HG03159 (cell line): Measurements from ENCODE around the gene AGRN.
"Not testable (repeated sequence)": the region's sequence is repeated elsewhere in the genome, so short reads cannot be mapped to it uniquely, and the experiment has no call there.

Experiments used
- ATAC-seq: cut with Tn5 transposase; IDR thresholded peaks from one replicate; pipeline ENCODE4 v1.9.1; 2021; ENCODE audit warnings: mild to moderate bottlenecking, moderate library complexity; ENCODE audit not compliant: unreplicated experiment

AGRN gene

DNA sequence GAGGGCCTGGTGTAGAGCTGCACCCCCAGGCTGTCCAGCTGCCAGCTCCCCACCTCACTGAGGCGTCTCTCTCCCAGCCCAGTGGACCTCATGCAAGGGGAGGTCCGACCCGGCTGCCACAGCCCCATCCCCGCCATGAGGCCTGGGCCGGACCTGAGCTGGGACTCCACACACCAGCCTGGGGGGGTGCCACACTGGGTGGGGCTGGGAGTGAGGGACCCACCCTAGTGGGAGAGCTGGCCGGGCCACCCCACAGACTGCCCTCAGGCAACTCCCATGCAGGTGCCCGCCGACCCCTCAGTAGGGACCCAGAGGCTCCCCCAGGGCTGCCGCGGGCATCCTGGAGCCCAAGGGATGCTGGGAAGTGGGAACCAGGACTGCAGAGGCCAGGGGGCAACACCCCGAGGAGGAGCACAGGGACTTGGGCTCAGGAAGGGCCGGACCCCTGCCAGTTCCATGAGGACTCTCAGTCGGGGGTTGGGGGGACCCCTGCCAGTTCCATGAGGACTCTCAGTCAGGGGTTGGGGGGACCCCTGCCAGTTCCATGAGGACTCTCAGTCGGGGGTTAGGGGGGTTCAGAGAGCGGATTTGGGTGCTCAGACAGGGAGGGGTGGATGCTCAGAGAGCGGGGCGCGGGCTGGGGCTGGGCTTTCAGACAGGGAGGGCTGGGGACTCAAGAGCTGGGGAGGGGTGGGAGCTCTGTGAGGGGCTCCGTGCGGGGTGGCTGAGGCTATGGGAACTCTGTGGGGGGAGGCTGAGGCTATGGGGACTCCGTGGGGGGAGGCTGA, 55.4 kb downstream of the AGRN start:
- ATAC-seq = no peak

GRCh38 chr1:1077396-1077795, 57.5 kb downstream of the AGRN start:
- ATAC-seq = not testable (repeated sequence)

DNA sequence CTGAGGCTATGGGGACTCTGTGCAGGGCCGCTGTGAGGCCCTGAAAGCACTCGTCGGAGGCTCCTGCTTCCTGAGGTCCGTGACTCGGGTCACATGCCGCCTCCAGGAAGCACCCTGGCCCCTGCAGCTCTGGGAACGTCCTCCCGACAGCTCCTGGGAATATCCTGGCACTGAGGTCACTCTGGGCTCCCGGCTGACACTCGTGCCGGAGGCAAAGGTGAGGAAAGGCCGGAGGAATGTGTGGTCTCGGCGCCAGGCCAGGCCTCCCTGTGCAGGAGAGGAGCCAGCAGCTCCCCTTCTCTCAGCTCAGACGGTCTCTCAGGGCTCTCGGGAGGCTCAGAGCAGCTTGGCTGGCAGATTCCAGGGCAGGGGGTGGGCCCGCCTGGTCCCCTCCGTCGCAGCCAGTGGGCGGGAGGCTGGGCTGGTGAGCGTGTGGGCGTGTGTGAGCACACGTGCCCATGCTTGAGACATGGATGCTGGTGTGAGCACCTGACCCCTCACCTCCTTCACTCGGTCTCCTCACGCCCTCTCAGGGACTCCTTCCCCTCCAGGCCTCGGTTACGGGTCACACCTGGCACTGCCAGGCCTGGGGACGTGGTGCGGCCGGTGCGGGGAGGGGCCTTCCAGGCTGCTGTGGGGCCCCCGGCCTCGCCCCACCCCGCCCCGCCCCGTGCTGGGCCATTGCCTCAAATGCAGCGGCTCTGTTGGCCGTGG, 59.6 kb downstream of the AGRN start:
- no peak for ATAC-seq

DNA sequence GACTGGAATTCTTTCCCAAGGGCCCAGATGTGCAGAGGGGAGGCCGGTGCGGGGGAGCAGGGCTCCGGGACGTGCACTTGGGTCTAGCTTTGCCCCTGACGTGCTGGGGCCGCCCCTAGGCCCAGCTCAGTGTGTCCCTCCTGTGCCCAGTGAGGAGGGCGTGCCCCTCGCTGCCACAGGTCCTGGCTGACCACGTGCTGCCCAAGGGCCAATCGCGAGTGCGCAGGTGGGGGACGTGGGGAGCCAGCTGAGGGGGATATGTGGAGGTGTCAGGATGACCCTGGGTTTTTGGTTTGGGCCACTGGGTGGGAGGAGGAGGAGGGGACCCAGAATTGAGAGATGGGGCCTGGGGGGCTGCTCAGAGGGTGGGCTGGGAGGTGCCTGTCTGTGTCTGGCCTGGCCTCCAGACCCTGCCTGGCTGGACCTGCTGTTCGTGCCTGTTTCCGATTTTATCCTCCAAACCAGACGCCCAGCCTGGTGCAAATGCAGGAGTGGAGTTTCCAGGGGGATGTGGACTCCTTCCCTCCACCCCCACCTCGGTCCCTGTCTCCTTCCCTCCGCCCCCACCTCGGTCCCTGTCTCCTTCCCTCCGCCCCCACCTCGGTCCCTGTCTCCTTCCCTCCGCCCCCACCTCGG, 60.3 kb downstream of the AGRN start:
- ATAC-seq = no peak

DNA sequence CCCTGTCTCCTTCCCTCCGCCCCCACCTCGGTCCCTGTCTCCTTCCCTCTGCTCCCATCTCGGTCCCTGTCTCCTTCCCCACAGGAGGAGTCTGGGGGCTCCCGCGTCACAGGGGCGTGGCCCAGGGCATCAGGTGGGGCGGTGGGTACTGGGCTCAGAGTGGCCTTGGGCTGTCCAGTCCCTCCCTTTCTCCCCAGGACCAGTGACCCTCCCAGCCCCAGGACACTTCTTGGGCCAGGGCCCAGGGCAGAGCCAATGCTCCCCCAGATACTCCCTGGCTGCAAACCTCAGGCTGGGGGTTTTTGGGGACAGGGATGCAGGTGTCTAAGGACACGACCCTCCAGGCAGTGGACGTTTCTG, 61.0 kb downstream of the AGRN start:
- no peak for ATAC-seq

DNA sequence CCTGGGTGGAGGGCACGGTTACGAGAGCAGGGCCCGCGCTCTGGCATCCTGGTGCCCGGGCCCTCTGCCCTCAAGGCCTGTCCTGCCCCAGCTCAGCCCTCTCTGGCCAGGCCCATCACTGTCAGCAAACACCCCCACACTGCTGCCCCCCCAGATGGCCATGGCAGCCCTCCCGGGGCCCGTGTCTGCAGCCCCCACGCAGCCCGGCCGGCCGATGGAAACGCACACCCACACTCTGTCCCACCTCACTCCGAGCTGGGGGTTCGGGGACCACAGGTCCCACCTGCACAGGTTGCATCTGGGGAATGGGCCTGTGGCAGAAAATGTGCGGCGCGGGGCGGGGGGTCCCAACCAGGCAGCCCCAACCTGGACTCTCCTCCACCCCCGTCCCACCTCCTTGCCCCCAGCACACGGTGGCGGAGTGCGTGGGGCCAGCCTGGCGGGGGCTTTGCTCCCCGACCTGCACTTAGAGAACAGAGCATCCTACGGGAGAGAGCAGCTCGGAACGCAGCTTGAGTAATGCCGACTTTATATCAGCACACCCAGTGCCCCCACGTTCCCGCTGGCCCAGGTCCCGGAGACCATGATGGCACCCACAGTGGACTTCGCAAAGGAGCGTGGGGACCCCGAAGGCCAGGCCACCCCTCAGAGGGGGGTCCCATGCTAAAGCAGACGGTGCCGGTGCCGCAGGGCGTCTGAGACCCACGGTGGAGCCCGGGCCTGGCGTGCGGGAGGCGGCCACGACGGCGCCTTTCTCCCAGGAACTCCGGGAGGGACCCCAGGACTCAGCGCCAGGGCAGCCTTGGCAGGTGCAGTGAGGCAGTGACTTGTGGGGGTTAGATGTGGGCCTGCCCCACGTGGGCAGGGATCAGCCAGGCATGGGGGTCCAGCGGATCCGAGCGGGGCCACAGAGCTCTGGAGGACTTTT, 61.7 kb downstream of the AGRN start:
- no peak for ATAC-seq

GRCh38 chr1:1082239-1082775, 62.4 kb downstream of the AGRN start:
- ATAC-seq = no peak

DNA sequence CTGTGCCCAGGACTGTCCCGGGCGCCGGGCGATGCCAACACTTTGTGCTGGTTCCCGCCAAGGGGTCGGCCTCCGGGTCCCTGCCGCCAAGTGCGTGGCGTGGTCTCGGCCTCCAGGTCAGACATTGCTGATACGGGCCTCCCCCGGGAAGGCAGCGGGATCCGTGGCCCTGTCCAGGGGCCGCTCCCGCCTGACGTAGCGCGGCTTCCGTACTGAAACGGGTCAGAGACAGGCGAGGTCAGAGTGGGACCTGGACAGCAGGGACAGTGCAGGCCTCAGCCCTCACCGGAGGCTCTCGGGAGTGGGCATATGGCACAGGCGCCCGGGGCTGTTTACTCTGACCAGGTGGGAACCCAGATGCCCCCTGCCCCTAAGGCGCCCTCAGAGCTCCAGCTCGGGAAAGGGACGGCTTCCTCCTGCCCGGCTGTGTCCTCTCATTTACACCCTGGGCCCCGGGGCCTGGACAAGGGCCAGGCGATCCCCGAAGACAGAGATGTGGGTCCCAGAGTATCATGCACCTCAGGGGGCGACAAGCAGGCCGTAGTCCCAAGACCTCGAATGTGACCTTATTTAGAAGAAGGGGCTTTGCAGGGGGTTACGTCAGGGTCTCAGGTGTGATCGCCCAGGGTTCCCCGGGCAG, 63.0 kb downstream of the AGRN start:
- no peak for ATAC-seq

- ATAC-seq = no peak
Observed at GRCh38 chr1:1083416-1084371, 63.8 kb downstream of the AGRN start.

- no peak for ATAC-seq
Observed at GRCh38 chr1:1084372-1085170, 64.7 kb downstream of the AGRN start.

GRCh38 chr1:1085171-1085841, 65.4 kb downstream of the AGRN start:
- no peak for ATAC-seq

DNA sequence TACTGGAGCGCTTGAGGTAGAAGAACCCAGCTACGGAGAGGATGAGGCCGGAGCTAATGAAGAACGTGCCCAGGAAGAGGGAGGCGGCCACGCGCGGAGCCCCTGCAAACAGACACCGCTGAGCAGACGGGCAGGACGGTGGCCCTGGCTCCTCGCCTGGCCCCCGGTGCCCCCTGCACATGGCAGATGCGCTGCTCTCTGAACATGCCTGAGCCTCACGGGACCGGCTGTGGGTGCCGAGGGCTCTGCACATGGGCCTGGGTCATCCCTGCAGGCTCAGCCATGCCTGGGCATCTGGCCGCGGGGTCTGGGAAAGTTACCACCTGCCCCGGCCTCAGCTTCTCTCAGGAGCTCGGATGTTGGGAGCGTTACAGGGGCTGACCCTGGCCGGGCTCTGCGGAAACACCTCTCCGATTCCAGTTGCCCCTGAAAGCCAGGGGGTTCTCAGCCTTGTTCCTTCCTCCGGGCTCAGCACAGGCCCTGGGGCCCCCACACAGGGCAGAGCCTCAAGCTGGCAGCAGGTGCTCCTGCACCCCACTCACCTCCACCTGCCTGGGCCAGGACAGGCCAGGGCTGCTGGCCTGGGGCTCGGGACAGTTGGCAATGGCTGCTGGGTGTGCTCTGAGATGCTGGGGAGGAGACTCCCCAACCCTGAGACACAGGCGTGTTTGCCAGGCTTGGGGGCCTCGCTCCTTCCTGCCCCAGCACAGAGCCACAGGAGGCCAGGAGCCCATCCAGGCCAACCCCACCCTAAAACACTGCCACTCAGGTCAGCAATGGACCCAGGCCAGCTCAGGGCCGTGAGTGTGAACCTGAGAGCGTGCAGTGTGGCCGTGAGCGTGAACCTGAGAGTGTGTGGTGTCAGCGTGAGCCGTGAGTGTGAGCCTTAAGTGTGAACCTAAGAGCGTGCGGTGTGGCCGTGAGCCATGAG, 66.3 kb downstream of the AGRN start:
- no peak for ATAC-seq

- no peak for ATAC-seq
Observed at GRCh38 chr1:1086911-1087341, 67.0 kb downstream of the AGRN start.

DNA sequence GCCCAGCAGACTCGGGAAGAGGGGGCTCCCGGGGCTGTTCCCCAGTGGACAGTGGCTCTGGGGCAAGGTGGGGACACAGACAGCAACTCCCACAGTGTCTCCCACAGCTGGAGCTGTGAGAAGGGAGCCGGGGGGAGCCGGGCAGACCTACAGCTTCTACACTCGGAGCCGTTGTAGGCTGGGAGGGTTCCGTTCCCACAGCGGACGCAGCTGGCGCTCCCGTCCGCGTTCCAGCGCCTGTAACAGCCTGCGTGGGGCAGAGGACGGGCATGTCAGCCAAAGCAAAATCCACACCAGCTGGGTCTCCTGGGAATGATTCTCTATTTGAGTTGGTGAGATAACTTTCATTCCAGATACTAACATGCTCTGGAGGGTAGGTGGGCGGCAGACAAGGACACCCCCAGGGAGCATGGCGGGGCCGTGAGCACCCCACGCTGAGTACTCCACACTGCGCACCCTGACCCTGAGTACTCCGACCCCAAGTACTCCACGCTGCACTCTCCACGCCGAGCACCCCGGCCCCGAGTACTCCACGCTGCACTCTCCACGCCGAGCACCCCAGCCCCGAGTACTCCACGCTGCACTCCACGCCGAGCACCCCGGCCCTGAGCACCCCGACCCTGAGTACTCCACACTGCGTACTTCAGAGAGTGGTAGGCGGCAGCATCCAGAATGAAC, 67.6 kb downstream of the AGRN start:
- ATAC-seq = no peak

DNA sequence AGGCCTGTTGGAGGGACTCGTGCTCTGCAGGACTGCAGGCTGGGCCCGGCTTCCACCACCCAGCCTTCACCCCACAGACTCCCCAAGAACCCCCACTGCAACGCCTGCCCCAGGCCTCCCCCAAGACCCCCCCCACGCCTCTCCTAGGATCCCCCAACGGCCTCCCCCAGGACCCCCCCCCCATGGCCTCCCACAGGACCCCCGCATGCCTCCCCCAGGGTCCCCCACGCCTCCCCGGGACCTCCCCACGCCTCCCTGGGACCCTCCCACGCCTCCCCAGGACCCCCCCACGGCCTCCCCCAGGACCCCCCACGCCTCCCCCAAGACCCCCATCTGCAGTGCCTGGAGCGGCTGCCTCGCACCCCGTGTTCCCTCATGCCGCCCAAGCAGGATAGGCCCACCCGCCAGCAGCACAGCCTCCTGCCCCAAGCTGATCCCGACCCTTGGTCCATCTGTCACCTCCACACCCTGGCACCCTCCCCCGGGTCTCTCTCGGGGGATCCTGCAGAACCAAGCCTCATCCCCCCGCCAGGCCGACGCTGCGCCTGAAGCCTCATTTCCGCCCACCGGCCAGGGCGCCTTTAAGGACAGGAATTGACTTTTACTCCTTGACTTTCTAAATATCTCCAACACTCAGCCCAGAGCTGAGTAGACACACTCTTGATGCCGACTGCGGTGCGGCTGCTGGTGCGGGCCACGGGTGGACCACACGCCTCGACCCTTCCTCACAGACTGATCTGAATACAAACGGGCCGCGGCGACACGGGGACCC, 68.3 kb downstream of the AGRN start:
- no peak for ATAC-seq
